GM12872 (cell line): ENCODE measurements around the gene MED31.

Experiments used
- CTCF ChIP-seq: IDR thresholded peaks from 3 replicates; pipeline ENCODE4 v1.5.1; 2011; ENCODE audit warnings: low read depth, mild to moderate bottlenecking, low read length, moderate library complexity; ENCODE audit not compliant: insufficient read depth

The MED31 gene

GRCh38 chr17:6668727-6669425, 17.5 kb upstream of the MED31 start:
- TF ChIP-seq CTCF: no peak

- no peak for TF ChIP-seq CTCF
These were observed 16.8 kb upstream of the MED31 start for GRCh38 chr17:6668219-6668618.

GRCh38 chr17:6667516-6667915, 16.1 kb upstream of the MED31 start:
- no peak for TF ChIP-seq CTCF

GRCh38 chr17:6666557-6666956, 15.2 kb upstream of the MED31 start:
- no peak for TF ChIP-seq CTCF

- peak; percentile 91 for TF ChIP-seq CTCF
These were observed 14.7 kb upstream of the MED31 start for GRCh38 chr17:6666077-6666521.

GRCh38 chr17:6661464-6661848, 10.1 kb upstream of the MED31 start:
- TF ChIP-seq CTCF: no peak

DNA sequence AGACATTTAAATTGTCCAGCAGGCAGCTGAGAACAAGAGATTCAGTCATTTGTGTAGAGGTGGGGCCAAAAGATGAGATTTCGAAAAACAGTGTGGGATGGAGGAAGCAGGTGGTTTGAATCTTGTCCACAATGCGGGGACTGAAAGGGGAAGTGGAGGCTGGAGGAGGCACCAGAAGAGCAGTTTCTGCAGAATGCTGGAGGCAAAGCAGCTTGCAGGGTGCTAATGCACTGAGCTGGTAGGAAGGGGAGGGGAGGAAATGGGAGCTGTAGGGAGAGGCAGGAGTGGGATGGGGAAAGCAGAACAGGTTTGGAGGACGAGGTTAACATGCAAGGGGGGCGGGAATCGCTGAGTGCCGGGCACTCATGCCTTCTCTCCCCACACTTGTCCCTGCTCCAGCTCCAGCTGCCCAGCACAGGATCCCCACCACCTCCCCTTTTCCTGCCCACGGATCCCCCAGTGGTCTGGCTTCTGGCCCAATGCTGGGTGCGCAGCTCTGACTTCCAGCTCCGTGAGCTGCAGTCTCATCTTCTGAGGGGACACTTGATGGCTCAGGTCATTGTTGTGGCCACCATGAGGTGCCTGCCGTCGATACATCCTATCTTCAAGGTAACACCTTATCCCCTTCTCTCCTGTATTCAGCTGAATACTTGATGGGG, 9.5 kb upstream of the MED31 start:
- no peak for TF ChIP-seq CTCF
